Left renal cortex interstitium (tissue), 4 donors: ENCODE measurements around the gene PCK2. TPM values are rescaled to one million over a fixed set of nuclear protein-coding genes. Genes with fewer than 3 reads are reported as not detected.

Experiments
- DNase-seq, 4 donors: peaks; one replicate each; pipeline ENCODE4 v3.0.0-alpha.2; 2013; ENCODE audit warnings: low read depth in 4 of 4, low spot score in 2 of 4, missing footprints in 1 of 4
- polyA plus RNA-seq, 4 donors: library from polyadenylated mRNA; unstranded; fragments of 120-200 nt; gene quantifications; one replicate each; pipeline ENCODE4 v1.2.1, GENCODE V29; 2013; ENCODE audit not compliant: insufficient read length in 4 of 4

The PCK2 gene
- polyA plus RNA-seq, 4 donors, result 28.6 to 35.6 (median 30.8) TPM

- DNase-seq, result no peak
Measured at GRCh38 chr14:24060984-24061913, 32.9 kb upstream of the PCK2 start.

- DNase-seq, result no peak
Measured at GRCh38 chr14:24062216-24062980, 31.7 kb upstream of the PCK2 start.

- DNase-seq, result no peak
Measured at GRCh38 chr14:24063263-24063836, 30.8 kb upstream of the PCK2 start.

GRCh38 chr14:24064091-24064795 is 29.9 kb upstream of the PCK2 start:
- no peak for DNase-seq

GRCh38 chr14:24064856-24065255 is 29.3 kb upstream of the PCK2 start:
- DNase-seq, result no peak

GRCh38 chr14:24065408-24065807 is 28.7 kb upstream of the PCK2 start:
- no peak for DNase-seq

- DNase-seq, result no peak
Measured at GRCh38 chr14:24066496-24067132, 27.5 kb upstream of the PCK2 start.

- DNase-seq, result no peak
Measured at GRCh38 chr14:24067133-24068082, 26.7 kb upstream of the PCK2 start.

- no peak for DNase-seq
Measured at GRCh38 chr14:24068711-24069410, 25.2 kb upstream of the PCK2 start.

GRCh38 chr14:24069411-24069735 is 24.7 kb upstream of the PCK2 start:
- DNase-seq, result no peak

- DNase-seq, result no peak
Measured at GRCh38 chr14:24070285-24071143, 23.6 kb upstream of the PCK2 start.

- DNase-seq, result no peak
Measured at GRCh38 chr14:24071144-24071697, 22.9 kb upstream of the PCK2 start, which contains the start of gene CPNE6. CPNE6 (plus strand) TSS chr14:24071562; CDS start chr14:24072937, 1,375 bp downstream.

- no peak for DNase-seq
Measured at GRCh38 chr14:24071836-24072430, 22.2 kb upstream of the PCK2 start.

- no peak for DNase-seq
Measured at GRCh38 chr14:24072436-24072835, 21.7 kb upstream of the PCK2 start.

- no peak for DNase-seq
Measured at GRCh38 chr14:24072881-24073877, 20.9 kb upstream of the PCK2 start.
